Progenitor cell of endocrine pancreas (in vitro differentiated cells): Measurements from ENCODE around the gene GPER1. TPM values are rescaled to one million over a fixed set of nuclear protein-coding genes. Genes with fewer than 3 reads are reported as not detected.

Experiments
- DNase-seq: peaks from one replicate; pipeline ENCODE4 v3.0.0; 2021; ENCODE audit warnings: low spot score; ENCODE audit not compliant: unreplicated experiment
- H3K27ac Mint-ChIP-seq: 2 replicates; pipeline ENCODE4 v1.8.0; 2021; ENCODE audit warnings: mild to moderate bottlenecking, moderate library complexity, mixed read lengths
- H3K27me3 Mint-ChIP-seq: 2 replicates; pipeline ENCODE4 v1.8.0; 2021; ENCODE audit warnings: mixed read lengths
- H3K36me3 Mint-ChIP-seq: 2 replicates; pipeline ENCODE4 v1.8.0; 2022; ENCODE audit warnings: mixed read lengths; ENCODE audit not compliant: insufficient read depth
- H3K4me1 Mint-ChIP-seq: 2 replicates; pipeline ENCODE4 v1.8.0; 2021; ENCODE audit warnings: low read depth, mixed read lengths
- H3K4me3 Mint-ChIP-seq: 2 replicates; pipeline ENCODE4 v1.8.0; 2021; ENCODE audit warnings: low read depth, mild to moderate bottlenecking, moderate library complexity, mixed read lengths
- H3K9me3 Mint-ChIP-seq: 2 replicates; pipeline ENCODE4 v1.8.0; 2021; ENCODE audit warnings: low read depth, mixed read lengths
- total RNA-seq: library from RNA; stranded (reverse); gene quantifications from 2 replicates; pipeline ENCODE4 v1.2.1, GENCODE V29; 2021
- TF ChIP-seq, protein P1 (sequence below): fragments of 200-600 bp; sonication (generic); IDR thresholded peaks from one replicate; pipeline ENCODE4 v1.5.0; 2021; ENCODE audit warnings: antibody characterized with exemption, mild to moderate bottlenecking; ENCODE audit not compliant: unreplicated experiment

The GPER1 gene
- total RNA-seq, 1 donor from 2014 or later: 0.50 TPM

DNA sequence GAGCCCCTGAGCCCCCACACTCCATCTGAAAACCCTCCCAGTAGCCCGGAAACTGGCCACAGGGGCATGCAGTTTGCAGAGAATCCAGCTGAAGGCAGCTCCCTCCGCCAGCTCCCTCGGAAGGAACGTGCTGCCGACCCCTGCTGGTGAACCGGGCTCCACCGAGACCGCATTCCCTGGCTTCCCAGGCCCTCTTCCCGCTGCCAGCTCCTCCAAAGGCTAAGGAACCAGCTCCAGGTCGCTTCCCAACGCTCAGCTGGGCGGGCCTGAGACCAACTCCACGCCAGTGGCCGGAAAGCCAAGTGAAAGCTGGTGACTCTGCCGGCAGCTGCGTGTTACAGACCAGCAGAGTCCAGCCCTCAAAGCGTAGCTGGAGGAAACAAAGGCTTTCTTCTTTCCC is 35.8 kb downstream of the GPER1 start:
- DNase-seq: peak; percentile 45
- no peaks in the 10 kb centered on the region for H3K9me3 Mint-ChIP-seq
- no peaks in the 10 kb centered on the region for H3K4me1 Mint-ChIP-seq
- H3K4me3 Mint-ChIP-seq: no peak overlapping the region
- no peaks in the 10 kb centered on the region for H3K27me3 Mint-ChIP-seq
- no peak overlapping the region for H3K27ac Mint-ChIP-seq
- TF ChIP-seq, protein P1, sequence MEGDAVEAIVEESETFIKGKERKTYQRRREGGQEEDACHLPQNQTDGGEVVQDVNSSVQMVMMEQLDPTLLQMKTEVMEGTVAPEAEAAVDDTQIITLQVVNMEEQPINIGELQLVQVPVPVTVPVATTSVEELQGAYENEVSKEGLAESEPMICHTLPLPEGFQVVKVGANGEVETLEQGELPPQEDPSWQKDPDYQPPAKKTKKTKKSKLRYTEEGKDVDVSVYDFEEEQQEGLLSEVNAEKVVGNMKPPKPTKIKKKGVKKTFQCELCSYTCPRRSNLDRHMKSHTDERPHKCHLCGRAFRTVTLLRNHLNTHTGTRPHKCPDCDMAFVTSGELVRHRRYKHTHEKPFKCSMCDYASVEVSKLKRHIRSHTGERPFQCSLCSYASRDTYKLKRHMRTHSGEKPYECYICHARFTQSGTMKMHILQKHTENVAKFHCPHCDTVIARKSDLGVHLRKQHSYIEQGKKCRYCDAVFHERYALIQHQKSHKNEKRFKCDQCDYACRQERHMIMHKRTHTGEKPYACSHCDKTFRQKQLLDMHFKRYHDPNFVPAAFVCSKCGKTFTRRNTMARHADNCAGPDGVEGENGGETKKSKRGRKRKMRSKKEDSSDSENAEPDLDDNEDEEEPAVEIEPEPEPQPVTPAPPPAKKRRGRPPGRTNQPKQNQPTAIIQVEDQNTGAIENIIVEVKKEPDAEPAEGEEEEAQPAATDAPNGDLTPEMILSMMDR: peak; percentile 67
- peaks cover 4% of the 10 kb centered on the region for H3K36me3 Mint-ChIP-seq

DNA sequence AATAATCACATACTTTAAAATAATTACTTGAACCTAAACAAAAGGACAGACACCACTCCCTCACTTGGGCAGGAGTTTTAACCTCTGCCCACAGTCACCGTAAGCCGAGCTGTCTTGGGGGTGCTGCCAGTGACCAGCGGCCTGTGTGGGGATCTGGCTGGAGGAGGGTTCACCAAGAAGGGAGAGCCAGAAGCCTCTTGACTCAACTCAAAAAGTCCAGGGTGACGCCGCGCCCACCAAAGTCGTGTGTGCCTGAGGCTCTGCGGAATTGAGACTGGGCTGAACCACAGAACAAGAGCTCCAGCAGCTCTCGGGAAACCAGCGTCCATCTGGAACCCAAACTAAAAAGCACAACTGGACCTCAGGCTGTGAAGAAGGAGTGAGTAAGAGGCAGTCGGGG is 36.3 kb downstream of the GPER1 start:
- H3K27ac Mint-ChIP-seq: no peak overlapping the region
- no peaks in the 10 kb centered on the region for H3K9me3 Mint-ChIP-seq
- H3K27me3 Mint-ChIP-seq: no peaks in the 10 kb centered on the region
- H3K36me3 Mint-ChIP-seq: peaks cover 4% of the 10 kb centered on the region
- no peaks in the 10 kb centered on the region for H3K4me1 Mint-ChIP-seq
- no peak overlapping the region for H3K4me3 Mint-ChIP-seq
- TF ChIP-seq, protein P1: no peak
- DNase-seq: no peak

DNA sequence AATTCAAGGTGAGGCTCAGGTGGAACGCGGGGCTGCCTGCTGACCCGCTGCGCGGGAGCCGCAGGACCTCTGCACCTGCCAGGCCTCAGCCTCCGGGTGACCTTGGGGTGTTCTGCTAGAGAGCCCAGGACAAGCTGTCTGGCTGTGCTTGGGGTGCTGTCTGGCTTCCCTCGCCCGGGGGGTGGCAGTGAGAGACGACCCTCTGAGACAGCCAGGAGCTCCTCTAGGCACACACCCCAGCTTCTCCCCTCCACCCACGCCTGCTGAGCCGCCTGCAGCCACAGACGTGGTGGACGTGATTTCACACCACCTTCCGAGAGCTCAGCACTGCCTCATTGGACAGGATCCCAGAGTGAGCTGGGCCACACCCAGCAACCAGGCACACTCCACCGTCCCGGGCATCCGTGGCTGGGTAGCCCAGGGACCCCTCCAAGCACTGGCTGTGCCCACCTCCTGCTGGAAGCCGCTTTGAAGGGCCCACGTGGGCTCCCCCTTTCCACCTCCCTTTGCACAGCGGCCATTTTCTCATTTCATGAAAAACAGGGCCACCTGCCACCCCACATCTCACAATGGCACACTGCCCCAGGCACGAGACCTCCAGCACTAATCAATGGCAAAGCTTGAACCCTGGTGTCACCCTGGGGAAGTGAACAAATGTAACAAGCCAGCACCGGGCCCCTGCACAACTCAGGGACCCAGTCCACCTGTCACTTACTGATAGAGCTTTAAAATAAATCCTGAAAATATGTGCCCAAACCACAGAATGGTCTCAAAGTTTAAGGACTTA is 37.1 kb downstream of the GPER1 start:
- no peak overlapping the region for H3K4me3 Mint-ChIP-seq
- DNase-seq: no peak
- TF ChIP-seq, protein P1: no peak
- H3K36me3 Mint-ChIP-seq: peaks cover 4% of the 10 kb centered on the region
- no peaks in the 10 kb centered on the region for H3K27me3 Mint-ChIP-seq
- no peak overlapping the region for H3K27ac Mint-ChIP-seq
- no peaks in the 10 kb centered on the region for H3K9me3 Mint-ChIP-seq
- H3K4me1 Mint-ChIP-seq: no peaks in the 10 kb centered on the region

DNA sequence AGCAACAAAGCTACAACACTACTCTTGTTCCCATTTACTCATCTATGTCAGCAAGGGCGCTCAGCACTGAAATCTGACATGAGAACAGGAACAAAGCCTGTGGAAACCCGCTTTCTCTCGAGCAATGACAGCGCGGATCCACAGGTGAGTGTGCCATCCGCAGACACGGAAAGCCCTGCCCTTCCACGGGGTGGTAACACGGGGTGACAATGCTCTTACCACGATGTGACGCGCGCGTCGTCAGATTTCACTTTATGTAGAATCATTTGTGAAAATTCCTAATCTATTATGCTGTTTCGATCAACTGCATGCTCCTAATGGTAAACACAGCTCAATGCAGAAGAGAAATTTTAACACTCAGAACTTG is 37.7 kb downstream of the GPER1 start:
- H3K27ac Mint-ChIP-seq: no peak overlapping the region
- no peaks in the 10 kb centered on the region for H3K4me1 Mint-ChIP-seq
- no peak for DNase-seq
- H3K9me3 Mint-ChIP-seq: no peaks in the 10 kb centered on the region
- TF ChIP-seq, protein P1: no peak
- H3K4me3 Mint-ChIP-seq: no peak overlapping the region
- peaks cover 4% of the 10 kb centered on the region for H3K36me3 Mint-ChIP-seq
- no peaks in the 10 kb centered on the region for H3K27me3 Mint-ChIP-seq

DNA sequence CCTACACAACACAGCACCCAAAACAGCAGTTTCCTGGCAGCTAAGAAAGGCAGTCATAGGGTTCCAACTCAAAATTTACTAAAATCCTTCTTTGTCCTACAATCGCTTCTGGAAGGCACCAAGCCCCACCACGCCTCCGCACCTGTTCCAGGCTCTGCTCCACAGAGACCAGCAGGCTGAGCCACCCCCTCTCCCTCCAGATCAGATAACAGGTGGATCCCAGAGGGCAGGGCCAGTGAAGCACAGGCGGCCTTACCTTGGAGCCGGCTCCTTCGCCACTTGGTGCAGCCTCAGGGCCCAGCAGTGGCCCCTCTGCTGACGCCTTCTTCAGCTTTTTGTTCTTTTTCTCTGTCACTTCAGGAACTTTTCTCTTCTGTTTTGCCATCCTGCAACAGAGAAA is 39.1 kb downstream of the GPER1 start:
- H3K4me3 Mint-ChIP-seq: no peak overlapping the region
- TF ChIP-seq, protein P1: no peak
- DNase-seq: no peak
- H3K27me3 Mint-ChIP-seq: no peaks in the 10 kb centered on the region
- no peak overlapping the region for H3K27ac Mint-ChIP-seq
- H3K4me1 Mint-ChIP-seq: no peaks in the 10 kb centered on the region
- peaks cover 10% of the 10 kb centered on the region for H3K36me3 Mint-ChIP-seq
- peaks cover 4% of the 10 kb centered on the region for H3K9me3 Mint-ChIP-seq
